Hepatocyte (in vitro differentiated cells): ENCODE results near the gene SPRN. TPM values are rescaled to one million over a fixed set of nuclear protein-coding genes. Genes with fewer than 3 reads are reported as not detected.

Source experiments
- DNase-seq: peaks from one replicate; pipeline ENCODE4 v3.0.0-alpha.2; 2016; ENCODE audit warnings: low spot score
- H2AFZ ChIP-seq: fragments of 200-600 bp; sonication (generic); 2 replicates; pipeline ENCODE4 v1.6.0; 2016; ENCODE audit warnings: antibody characterized with exemption, mild to moderate bottlenecking
- H3K27ac ChIP-seq: fragments of 200-600 bp; sonication (generic); 2 replicates; pipeline ENCODE4 v1.5.1; 2016; ENCODE audit warnings: mild to moderate bottlenecking
- H3K27me3 ChIP-seq: fragments of 200-600 bp; sonication (generic); 2 replicates; pipeline ENCODE4 v1.6.1; 2016
- H3K36me3 ChIP-seq: fragments of 200-600 bp; sonication (generic); replicated peaks from 2 replicates; pipeline ENCODE4 v1.5.1; 2016; ENCODE audit warnings: low read depth; ENCODE audit not compliant: insufficient read depth
- H3K4me1 ChIP-seq: fragments of 200-600 bp; sonication (generic); 2 replicates; pipeline ENCODE4 v1.5.1; 2016; ENCODE audit warnings: mild to moderate bottlenecking, moderate library complexity; ENCODE audit not compliant: insufficient read depth
- H3K4me2 ChIP-seq: fragments of 200-600 bp; sonication (generic); 2 replicates; pipeline ENCODE4 v1.6.0; 2016
- H3K4me3 ChIP-seq: fragments of 200-600 bp; sonication (generic); 2 replicates; pipeline ENCODE4 v1.5.1; 2016; ENCODE audit warnings: mild to moderate bottlenecking
- H3K79me2 ChIP-seq: fragments of 200-600 bp; sonication (generic); 2 replicates; pipeline ENCODE4 v1.6.0; 2017; ENCODE audit warnings: mild to moderate bottlenecking
- H3K9me2 ChIP-seq: fragments of 200-600 bp; sonication (generic); replicated peaks from 2 replicates; pipeline ENCODE4 v1.6.0; 2017; ENCODE audit warnings: mild to moderate bottlenecking; ENCODE audit not compliant: insufficient read depth
- H3K9me3 ChIP-seq: fragments of 200-600 bp; sonication (generic); 2 replicates; pipeline ENCODE4 v1.5.1; 2016; ENCODE audit warnings: low read depth, mild to moderate bottlenecking
- H4K20me1 ChIP-seq: fragments of 200-600 bp; sonication (generic); 2 replicates; pipeline ENCODE4 v1.6.0; 2016; ENCODE audit warnings: mild to moderate bottlenecking; ENCODE audit not compliant: insufficient read depth, poor library complexity, severe bottlenecking
- CTCF ChIP-seq: fragments of 200-600 bp; sonication (generic); IDR thresholded peaks from 2 replicates; pipeline ENCODE4 v1.5.1; 2016; ENCODE audit warnings: antibody characterized with exemption, mild to moderate bottlenecking; ENCODE audit not compliant: poor library complexity
- EZH2 ChIP-seq: fragments of 200-600 bp; sonication (generic); IDR thresholded peaks from 2 replicates; pipeline ENCODE4 v1.6.1; 2016; ENCODE audit warnings: antibody characterized with exemption, mild to moderate bottlenecking, borderline replicate concordance
- EZH2phosphoT487 ChIP-seq: fragments of 200-600 bp; sonication (generic); IDR thresholded peaks from one replicate; pipeline ENCODE4 v1.6.1; 2018; ENCODE audit warnings: antibody characterized with exemption, mild to moderate bottlenecking, low read depth, moderate library complexity; ENCODE audit not compliant: unreplicated experiment, severe bottlenecking
- WGBS: methylation state at CpG from one replicate; pipeline ENCODE4 v1.1.6; 2016; ENCODE audit warnings: low lambda C conversion rate; ENCODE audit errors: missing lambda C conversion rate; 5-methylcytosine and 5-hydroxymethylcytosine counted together
- polyA plus RNA-seq: library from polyadenylated mRNA; unstranded; fragments of >200 nt; fragmentation: Nextera tagmentation; extraction: Ambion mirVana; gene quantifications from 2 replicates; pipeline ENCODE4 v1.2.1, GENCODE V29; 2016
- total RNA-seq: library from RNA; depleted of rRNA; stranded (reverse); fragments of >200 nt; gene quantifications from 2 replicates; pipeline ENCODE4 v1.2.3, GENCODE V29; 2014

The SPRN gene
- total and polyA plus RNA-seq, 2 experiments from 2014 or later: 0.97 to 2.7 TPM

GRCh38 chr10:133384071-133384470, 40.4 kb downstream of the SPRN start:
- peaks cover 6% of the 10 kb centered on the region for H3K4me1 ChIP-seq
- no peak overlapping the region for H3K27ac ChIP-seq
- H3K9me3 ChIP-seq: no peaks in the 10 kb centered on the region
- H3K4me3 ChIP-seq: no peak overlapping the region
- no peak overlapping the region for H2AFZ ChIP-seq
- no peak overlapping the region for H3K4me2 ChIP-seq
- H4K20me1 ChIP-seq: no peaks in the 10 kb centered on the region
- peaks cover 9% of the 10 kb centered on the region for H3K79me2 ChIP-seq
- no peaks in the 10 kb centered on the region for H3K27me3 ChIP-seq
- H3K9me2 ChIP-seq: no peaks in the 10 kb centered on the region
- TF ChIP-seq EZH2 (no peak), CTCF (no peak), EZH2phosphoT487 (no peak)
- WGBS: 92% methylated on average over 13 of the region's 13 CpGs
- no peak for DNase-seq
- H3K36me3 ChIP-seq: no peaks in the 10 kb centered on the region

- H3K4me3 ChIP-seq: no peak overlapping the region
- no peaks in the 10 kb centered on the region for H3K27me3 ChIP-seq
- H3K79me2 ChIP-seq: peaks cover 9% of the 10 kb centered on the region
- no peak overlapping the region for H3K27ac ChIP-seq
- WGBS: 98% methylated on average over 4 of the region's 4 CpGs
- H3K9me3 ChIP-seq: no peaks in the 10 kb centered on the region
- no peak for DNase-seq
- H3K36me3 ChIP-seq: no peaks in the 10 kb centered on the region
- TF ChIP-seq EZH2phosphoT487 (no peak), CTCF (no peak), EZH2 (no peak)
- H3K4me1 ChIP-seq: peaks cover 6% of the 10 kb centered on the region
- H4K20me1 ChIP-seq: no peaks in the 10 kb centered on the region
- no peak overlapping the region for H3K4me2 ChIP-seq
- no peak overlapping the region for H2AFZ ChIP-seq
- no peaks in the 10 kb centered on the region for H3K9me2 ChIP-seq
These were observed 40.9 kb downstream of the SPRN start for GRCh38 chr10:133383551-133383950.

GRCh38 chr10:133381036-133381435, 43.4 kb downstream of the SPRN start:
- no peaks in the 10 kb centered on the region for H3K27me3 ChIP-seq
- H3K4me1 ChIP-seq: peaks cover 13% of the 10 kb centered on the region
- H3K4me3 ChIP-seq: no peak overlapping the region
- whole genome bisulfite sequencing: 94% methylated on average over 8 of the region's 8 CpGs
- peaks cover 9% of the 10 kb centered on the region for H3K79me2 ChIP-seq
- H3K36me3 ChIP-seq: no peaks in the 10 kb centered on the region
- no peaks in the 10 kb centered on the region for H4K20me1 ChIP-seq
- H3K9me2 ChIP-seq: no peaks in the 10 kb centered on the region
- H3K9me3 ChIP-seq: no peaks in the 10 kb centered on the region
- DNase-seq: no peak
- TF ChIP-seq CTCF (no peak), EZH2 (no peak), EZH2phosphoT487 (no peak)
- no peak overlapping the region for H3K27ac ChIP-seq
- H3K4me2 ChIP-seq: no peak overlapping the region
- H2AFZ ChIP-seq: no peak overlapping the region
